Measurements from ENCODE around the gene PLA2R1.

- TF ChIP-seq CTCF (IDR thresholded peaks at IDR 0.05) (no peak), POLR2A (IDR thresholded peaks at IDR 0.05) (no peak), EP300 (IDR thresholded peaks at IDR 0.05) (no peak)
These were observed 64.2 kb downstream of the PLA2R1 start for GRCh38 chr2:159998243-159998642.

All from ovary (tissue), 3 donors.